Left forelimb (tissue), 1 donor: ENCODE measurements around the gene MTERF4.
A peak's percentile ranks its signal among the peaks of the same experiment; 100 is the strongest.

Source experiments
- DNase-seq: peaks from one replicate; pipeline ENCODE4 v3.0.0-alpha.2; 2018; ENCODE audit warnings: low spot score

MTERF4 gene

DNA sequence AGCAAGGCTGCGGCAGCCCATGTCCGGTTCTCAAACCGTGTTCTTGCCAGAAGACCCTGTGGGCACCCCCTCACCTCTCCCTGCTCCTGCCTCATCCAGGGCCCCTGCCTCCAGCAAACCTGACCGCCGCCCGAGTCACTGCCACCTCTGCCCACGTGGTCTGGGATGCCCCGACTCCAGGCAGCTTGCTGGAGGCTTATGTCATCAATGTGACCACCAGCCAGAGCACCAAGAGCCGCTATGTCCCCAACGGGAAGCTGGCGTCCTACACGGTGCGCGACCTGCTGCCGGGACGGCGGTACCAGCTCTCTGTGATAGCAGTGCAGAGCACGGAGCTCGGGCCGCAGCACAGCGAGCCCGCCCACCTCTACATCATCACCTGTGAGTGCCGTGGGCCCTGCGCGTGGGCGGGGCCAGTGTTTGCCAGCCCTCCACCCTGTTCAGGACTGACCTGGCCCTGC lies 32.2 kb downstream of the MTERF4 start:
- DNase-seq: no peak

DNA sequence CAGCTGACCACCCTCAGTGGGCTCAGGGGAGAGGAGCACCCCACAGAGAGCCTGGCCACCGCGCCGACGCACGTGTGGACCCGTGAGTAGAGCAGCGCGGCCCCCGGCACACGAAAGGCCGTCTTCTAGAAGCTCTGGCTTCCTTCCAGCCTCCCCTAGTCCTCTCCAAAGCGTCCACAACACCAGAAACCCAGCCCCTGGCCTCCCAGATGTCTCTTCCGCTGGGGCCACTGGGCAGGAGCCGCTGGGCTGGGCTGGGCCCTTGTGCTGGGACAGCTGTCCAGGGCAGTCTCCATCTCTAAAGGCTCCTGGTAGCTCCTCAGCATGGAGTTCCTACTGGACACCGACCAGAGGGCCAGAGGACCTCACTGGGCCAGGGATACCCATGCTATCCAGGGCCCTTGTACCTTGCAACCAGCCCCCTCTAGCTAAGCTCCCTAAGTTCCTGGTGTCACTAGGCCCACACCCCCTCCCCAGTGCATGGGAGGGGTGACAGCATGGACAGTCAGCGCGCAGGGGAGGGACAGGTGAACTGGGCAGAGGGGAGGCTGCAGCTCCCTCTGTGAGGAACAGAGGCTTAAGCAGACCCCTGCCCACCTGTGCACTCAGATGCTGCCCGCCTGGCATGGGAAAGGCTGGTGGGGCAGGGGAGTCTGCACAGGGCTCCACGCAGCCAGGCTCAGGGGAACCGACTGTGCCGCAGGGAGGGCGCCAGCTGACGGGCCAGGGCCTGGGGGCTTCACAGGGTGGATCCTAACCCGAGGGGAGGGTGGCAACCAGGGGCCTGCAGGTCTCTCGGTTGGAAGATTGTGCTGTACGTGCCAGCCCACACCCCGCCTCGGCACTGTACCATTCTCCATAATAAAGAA lies 32.9 kb downstream of the MTERF4 start:
- DNase-seq: no peak

DNA sequence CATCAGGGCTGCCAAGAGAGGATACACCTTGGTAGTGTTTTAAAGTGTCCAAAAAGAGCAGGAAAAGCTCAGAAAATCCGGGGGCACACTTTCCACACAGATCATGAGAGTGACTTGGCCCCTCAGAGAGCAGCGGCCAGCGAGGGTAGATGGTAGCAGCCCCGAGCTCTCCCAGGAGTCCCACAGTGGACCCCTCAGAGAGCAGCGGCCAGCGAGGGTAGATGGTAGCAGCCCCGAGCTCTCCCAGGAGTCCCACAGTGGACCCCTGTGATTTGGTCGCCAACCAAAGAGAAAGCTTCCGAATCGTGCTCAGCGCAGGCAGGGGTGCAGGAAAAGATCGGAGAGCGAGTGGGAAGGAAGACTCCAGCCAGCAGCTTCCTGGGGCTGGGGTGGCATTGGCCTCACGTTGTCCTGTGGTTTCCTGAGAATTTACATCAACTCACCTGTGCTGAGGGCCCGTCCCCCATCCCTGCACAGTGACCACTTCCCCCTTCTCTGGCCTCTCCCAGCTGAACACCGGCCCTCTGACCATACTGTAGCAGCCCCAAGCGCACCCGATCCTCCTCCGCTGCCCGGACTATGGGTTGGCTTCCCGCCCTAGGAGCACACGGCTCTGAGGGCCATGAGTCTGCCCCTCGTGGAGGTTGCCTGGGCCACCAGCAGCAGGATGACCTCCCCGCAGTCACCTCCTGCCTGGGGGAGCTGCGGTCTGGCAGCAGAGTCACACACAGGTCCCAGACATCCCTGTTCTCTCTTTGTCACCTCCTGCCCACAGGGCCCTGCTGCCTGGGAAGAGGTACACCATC lies 33.7 kb downstream of the MTERF4 start:
- no peak for DNase-seq

DNA sequence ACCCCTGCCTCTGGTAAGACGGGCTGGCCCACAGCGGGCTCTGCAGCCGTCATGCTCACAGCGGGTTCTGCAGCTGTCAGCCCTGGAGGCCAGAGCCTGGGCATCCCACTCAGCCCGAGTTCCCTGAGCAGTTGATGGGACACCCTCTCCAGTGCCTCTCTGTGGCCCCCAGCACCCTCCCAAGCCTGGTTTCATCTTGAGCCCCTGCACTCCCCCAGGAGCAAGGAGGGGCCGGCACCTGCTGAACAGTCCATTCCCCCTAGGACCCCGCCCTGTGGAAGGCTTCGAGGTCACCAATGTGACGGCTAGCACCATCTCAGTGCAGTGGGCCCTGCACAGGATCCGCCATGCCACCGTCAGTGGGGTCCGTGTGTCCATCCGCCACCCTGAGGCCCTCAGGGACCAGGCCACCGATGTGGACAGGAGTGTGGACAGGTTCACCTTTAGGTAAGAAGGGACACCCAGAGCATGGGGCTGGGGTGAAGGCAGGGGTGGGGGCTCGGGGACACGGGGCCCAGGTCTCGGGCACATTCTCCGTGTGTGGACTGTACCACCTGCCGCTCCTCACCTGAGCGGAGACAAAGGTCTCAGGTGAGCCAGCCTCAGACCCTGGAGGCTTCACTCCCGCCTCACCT lies 34.5 kb downstream of the MTERF4 start:
- no peak for DNase-seq

DNA sequence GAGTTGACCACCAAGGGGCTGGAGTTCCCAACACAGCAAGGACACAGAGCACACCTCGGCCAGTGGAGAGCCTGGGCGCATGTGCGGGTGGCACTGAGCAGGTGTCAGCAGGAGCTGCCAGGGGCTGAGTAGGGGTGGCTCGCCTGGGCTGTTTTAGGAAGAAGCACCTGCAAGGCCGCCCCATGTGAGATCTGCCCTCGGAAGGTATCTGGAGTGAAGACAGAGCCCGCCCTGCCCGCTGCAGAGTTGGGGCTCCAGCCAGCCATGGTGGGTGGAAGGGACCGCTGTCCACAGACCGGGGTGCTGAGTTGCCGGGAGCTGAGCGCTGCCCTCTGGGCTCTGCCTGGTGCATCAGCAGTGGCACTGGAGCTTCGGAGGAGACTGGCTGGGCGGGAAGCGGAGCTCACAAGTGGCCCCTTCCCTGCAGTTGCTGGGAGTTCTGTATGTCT lies 35.2 kb downstream of the MTERF4 start:
- no peak for DNase-seq

DNA sequence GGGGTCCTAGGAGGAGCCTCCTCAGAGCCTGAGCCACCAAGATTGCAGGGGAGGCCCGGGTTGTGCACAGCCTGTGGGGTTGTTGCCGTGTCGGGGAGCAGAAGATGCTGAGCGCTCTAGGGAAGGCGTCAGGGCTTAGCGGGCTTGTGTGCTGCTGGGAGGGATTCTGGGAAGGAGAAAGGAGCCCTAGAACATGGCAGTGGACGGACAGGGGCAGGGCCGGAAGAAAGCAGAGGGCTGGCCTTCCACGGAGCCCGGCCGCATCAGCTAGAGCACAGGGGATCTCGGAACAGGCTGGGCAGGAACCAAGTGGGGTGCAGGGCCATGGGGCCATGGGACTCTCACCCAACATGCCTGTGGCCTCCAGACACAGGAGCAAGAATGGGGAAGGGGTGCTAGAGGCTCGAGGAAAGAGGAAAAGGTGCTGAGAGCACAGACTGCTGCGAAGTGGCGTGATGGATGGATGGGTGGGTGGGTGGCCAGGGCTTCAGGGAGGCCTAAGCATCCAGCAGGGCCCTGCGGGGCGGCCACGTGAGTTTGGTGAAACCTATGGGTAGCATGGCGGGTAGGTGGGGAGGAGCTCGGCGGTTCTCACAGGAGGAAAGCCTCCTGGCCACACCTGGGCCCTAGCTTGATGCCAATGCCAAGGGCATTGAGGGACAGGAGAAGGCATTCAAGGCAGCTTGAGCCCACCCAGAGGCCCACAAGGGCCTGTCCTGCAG lies 35.8 kb downstream of the MTERF4 start:
- no peak for DNase-seq

DNA sequence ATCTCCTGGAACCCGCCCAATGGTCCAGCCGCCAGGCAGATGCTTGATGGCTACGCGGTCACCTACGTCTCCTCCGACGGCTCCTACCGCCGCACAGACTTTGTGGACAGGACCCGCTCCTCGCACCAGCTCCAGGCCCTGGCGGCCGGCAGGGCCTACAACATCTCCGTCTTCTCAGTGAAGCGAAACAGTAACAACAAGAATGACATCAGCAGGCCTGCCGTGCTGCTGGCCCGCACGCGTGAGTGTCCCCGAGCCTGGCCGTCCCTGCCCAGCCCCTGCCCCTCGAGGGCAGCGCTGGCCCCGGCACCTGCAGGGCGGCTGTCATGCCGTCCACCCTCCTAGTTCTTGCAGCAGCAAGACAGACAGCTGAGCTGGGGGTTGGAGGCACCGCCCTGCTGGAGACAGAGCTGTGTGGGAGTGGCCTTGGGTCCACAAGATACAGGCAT lies 36.7 kb downstream of the MTERF4 start:
- no peak for DNase-seq

DNA sequence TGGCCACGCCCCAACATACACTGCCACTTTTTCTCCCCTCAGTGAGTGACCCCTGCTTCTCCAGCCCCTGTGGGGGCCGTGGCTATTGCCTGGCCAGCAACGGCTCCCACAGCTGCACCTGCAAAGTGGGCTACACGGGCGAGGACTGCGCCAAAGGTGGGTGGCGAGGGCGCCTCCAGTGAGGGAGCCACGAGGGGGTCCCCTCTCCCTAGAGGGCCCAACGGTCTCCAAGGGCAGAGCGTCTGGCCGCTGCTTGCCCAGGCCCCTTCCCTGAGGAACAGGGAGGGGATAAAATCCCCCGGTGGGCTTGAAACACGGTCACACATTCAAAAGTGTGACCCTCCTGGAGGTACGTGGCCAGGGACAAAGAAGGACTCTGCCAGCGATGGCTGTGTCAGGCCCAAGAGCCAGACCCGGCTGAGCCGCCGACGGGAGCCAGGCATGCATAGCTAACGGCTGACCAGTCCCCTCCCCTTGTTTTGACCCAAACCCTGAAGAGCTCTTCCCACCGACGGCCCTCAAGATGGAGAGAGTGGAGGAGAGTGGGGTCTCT lies 37.2 kb downstream of the MTERF4 start:
- DNase-seq: no peak

DNA sequence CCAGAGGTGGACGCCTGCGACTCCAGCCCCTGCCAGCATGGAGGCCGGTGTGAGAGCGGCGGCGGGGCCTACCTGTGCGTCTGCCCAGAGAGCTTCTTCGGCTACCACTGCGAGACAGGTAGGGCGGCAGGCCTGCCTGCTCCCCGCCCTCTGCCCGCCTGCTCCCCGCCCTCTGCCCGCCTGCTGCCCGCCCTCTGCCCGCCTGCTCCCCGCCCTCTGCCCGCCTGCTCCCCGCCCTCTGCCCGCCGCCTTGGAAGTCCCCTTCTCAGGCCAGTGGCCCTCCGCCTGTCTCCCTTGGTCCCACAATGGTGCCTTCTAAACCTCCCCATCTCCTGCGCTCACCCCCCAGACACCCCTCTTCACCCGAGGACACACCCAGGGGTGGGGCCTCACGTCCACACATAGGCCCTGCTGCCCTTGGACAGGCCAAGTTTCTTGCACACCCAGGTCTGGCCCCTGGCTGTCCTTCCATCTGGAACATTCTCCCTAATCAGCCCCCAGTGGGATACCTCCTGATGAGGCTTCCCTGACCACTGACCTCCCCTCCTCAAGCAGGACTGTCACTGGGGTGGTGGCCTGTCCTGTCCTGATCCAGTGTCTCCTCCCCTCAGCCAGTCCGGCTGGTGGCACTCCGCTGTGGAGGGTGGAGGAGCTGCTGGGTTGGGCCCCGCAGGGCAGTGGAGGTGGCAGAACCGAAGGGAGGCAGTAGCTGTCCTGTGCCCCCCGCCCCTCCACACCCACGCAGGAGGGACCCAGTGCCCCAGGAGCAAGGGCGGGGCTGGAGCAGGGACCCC lies 37.9 kb downstream of the MTERF4 start:
- DNase-seq: no peak

DNA sequence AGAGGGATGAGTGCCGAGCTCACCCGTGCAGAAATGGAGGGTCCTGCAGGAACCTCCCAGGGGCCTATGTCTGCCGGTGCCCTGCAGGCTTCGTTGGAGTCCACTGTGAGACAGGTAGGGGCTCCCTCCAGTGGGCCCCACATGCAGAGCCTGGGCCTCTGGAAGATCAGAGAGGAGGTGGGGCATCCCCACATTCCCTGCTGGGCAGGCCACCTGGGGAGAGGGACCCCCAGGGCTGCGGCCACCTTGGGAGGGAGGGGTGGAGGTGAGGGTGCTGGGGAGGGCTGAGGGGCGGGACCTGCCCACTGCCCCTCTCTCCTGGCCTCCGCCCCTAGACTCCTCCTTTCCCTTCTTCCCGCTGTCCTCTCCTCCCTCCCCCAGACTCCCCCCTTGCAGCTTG lies 38.5 kb downstream of the MTERF4 start:
- no peak for DNase-seq

DNA sequence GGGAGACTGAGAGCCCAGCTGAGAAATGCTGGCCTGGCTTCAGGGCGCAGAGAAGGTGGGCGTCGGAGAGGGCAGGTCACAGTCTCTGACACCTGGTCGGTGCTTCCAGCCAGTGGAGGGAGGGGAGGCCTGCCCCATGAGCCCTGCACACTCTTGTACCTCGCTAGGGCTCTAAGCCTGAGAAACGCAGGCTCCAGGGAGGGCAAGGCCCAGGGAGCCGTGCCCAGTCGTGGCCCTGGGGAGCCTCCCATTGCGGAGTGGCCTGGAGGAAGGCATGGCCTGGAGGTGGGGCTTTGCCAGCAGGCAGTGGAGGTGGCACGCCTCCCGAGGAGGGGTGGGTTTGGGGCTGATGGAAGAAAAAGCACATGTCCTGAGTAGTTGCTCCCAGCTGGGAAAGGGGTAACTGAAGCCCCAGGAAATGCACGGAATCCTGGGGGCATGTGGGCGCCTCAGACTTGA lies 39.0 kb downstream of the MTERF4 start:
- no peak for DNase-seq

DNA sequence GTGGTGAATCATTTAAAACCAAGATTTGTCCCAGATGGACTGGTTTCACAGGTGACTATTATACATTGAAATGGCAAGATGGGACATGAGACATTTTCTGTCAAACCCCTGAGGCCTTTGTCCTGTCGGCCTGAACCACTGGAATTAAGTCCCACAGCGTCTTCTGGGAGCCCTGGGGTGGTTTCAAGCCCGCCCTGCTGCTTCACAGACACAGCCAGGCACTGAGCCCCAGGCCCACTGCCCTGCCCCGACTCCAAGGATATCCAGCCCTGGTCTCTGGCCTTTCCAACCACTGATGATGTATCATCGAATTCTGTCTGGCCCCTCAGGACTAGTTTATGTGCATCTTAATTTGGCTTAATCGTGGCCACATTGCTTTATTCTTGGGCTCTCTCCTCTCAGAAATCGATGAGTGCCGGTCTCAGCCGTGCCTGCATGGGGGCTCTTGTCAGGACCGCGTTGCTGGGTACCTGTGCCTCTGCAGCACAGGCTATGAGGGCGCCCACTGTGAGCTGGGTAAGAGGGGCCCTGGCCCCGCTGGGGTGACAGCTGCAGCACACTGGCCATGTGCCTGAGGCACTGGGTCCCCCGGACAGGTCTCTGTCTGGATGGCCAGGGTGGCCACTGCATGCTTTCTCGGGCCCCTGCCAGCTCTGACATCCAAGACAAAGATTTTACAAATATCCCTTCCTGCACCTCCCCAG lies 39.5 kb downstream of the MTERF4 start:
- DNase-seq: no peak

DNA sequence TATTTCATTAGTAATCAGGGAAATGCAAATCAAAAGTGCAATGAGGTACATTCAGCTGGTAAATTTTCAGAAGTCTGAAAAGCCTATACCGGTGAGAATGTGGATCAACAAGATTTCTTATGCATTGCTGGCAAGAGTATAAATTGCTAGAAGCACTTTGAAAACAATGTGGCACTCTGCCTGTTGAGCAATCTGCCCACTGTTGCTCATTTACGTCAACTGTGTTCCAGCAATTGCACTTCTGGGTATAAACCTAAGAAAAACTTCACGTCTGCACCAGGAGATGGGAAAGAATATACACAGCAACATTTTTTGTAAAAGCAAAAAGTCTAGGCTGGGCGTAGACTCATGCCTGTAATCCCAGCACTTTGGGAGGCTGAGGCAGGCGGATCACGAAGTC lies 40.8 kb downstream of the MTERF4 start:
- no peak for DNase-seq

DNA sequence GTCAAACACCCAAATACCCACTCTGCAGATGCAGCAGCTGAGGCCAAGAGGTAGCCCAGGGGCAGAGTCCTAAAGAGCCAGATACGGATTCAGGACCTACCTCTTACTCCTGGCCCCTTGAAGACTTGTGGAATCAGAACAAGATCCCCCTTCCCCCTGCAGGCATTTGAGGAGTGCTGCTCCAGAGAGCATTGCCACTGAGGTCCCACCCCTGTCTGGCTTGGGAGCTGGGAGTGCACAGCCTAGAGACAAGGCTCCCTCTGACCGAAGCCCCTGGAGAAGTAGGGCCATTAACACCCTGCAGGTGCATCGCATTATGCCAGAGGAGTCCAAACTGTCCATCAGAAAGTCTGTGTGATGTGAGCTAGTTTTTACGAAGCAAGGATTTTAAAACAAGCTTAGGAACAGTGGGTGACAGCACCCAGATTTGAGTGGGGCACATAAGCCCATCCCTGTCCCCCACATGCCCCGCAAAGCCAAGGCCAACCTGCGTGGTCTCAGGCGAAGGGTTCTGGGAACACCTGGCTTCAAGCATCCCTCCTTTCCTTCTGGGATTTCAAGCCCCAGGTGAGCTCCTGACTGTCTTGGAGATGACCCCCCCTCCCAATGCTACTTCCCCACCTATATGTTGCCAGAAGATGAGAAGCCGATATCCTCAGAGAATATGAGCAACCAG lies 48.4 kb downstream of the MTERF4 start:
- DNase-seq: no peak

DNA sequence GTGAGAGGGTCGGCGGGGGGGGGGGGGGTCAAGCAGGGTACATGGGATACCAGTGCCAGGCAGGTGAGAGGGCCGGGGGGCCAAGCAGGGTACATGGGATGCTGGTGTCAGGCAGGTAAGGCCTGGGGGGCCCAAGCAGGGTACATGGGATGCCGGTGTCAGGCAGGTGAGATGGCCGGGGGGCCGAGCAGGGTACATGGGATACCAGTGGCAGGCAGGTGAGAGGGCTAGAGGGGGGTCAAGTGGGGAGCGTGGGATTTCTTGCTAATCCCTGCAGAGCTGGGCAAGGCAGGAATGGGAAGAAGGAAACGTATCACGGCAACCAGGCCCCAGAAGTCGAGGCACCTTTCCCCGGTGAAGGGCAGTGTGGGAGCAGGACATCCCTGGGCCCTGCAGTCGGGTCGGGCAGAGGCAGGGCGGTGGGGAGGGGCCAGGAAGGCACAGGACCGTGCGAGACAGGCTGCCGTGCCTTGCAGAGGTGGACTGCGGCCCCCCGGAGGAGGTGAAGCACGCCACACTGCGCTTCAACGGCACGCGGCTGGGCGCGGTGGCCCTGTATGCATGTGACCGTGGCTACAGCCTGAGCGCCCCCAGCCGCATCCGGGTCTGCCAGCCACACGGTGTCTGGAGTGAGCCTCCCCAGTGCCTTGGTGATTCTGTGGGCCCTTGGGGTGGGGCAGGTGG lies 49.3 kb downstream of the MTERF4 start:
- DNase-seq: peak; percentile 50

DNA sequence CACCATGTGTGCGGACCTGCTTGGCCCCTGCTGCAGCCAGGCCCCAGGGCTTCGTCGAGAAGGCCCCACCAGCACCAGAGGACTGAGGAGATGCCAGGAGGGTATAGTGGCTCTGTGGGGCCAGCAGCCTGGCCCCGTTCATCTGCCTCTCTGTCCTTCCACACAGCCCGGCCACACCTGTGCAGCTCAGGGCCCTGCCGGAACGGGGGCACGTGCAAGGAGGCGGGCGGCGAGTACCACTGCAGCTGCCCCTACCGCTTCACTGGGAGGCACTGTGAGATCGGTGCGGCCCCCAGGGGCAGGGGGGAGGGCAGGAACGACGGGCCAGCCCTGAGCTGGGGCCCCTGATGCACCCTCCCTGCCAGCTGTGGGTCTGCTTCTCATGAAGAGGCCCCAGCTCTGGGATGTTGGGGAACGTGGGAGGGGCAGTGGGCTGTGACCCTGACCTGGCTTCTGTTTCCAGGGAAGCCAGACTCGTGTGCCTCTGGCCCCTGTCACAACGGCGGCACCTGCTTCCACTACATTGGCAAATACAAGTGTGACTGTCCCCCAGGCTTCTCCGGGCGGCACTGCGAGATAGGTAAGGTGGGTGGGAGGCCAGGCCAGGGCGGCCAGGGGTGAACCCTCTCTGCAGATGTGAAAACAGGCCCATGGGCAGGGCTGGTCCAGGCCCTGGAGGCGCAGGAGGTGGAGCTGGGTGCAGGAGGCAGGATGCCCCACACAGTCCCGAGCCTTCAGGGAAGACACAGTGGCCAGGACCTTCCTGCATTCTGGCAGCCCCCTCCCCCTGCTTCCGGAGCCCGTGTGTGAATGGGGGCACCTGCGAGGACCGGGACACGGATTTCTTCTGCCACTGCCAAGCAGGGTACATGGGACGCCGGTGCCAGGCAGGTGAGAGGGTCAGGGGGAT lies 50.3 kb downstream of the MTERF4 start:
- DNase-seq: peak; percentile 48
